ENCODE data around the gene C10orf105.

- TF ChIP-seq EZH2 (IDR thresholded peaks at IDR 0.05) (no peak), POLR2AphosphoS5 (IDR thresholded peaks at IDR 0.05; ENCODE audit: borderline replicate concordance, low read depth, low read length) (no peak)
Observed at GRCh38 chr10:71719464-71720201, at the start of gene C10orf105.

All from SK-N-MC (cell line).